CD4-positive, alpha-beta T cell treated with Interleukin-4 for 1 hour (primary cell): ENCODE results near the gene PI16.

Source experiments
- DNase-seq, 2 donors: peaks; one replicate each; pipeline ENCODE4 v3.0.0-alpha.2; 2020 to 2022

The PI16 gene

DNA sequence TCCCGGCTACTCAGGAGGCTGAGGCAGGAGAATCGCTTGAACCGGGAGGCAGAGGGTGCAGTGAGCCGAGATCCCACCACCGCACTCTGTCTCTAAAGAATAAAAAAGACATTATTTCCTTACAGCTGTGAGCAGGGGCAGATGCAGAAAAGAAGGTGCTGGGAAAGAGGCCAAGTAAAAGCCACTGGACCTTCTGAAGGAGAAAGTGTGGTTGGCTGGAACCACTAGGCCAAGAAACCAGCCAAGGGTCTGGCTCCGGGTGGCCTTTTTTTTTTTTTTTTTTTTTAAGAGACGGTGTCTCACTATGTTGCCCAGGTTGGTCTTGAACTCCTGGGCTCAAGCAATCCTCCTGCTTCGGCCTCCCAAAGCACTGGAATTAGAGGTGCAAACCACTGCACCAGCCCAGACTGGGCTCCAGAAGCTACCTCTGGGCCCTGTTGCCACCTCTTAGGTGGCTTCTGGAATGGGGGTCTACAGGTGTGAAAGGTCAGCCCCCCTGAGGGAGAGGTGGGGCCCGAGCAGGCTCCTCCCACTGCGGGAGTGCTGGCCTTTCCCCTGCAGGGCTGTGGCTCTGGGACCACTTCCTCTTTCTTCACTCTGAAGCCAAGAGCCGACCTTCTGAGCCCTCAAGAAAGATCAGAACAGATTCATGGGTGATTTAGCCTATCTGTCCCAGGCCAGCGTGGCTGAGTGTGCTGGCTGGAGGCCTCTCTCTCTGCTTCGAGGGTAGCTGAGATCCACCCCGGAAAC lies 50.7 kb downstream of the PI16 start, which contains the start of gene FGD2:
FGD2 (plus strand) TSS at position 595 of the 750 bp plus-strand sequence. CDS start 163 bp downstream, outside the sequence.
- peak; percentile 17 to 74 for DNase-seq

DNA sequence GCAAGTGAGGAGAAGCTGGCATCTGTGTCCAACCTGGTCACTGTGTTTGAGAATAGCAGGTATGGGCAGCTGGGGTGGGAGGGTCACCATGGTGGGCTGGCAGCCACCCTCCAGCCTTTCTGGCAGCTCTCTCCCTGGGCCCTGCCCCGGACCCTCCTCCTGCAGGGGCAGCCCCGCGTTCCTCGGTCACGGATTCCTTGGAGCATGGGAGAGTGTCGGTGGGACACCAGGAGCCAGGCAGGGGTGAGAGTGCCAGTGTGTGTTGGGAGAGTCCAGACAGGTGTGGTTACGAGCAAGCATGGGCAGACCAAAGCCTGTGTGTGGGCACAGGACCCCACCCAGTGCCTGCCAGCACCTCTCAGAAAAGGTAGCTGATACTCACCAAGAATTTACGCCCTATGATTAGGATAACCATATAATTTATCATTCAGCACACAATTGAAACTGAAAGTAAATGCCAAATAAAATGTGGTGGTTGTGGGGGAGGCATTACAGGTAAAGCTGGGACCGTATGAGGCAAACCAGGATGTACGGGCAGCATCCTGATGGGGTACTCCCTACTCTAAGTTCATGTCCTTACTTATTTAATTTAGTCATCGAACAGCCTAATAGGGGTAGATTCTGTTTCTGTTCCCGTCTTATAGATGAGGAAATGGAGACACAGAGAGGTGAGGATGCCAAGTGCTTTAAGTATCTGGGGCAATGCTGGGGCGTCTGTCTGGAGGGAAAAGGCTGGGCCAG lies 51.5 kb downstream of the PI16 start:
- peak in 1 of 2 donors; percentile 34 for DNase-seq

DNA sequence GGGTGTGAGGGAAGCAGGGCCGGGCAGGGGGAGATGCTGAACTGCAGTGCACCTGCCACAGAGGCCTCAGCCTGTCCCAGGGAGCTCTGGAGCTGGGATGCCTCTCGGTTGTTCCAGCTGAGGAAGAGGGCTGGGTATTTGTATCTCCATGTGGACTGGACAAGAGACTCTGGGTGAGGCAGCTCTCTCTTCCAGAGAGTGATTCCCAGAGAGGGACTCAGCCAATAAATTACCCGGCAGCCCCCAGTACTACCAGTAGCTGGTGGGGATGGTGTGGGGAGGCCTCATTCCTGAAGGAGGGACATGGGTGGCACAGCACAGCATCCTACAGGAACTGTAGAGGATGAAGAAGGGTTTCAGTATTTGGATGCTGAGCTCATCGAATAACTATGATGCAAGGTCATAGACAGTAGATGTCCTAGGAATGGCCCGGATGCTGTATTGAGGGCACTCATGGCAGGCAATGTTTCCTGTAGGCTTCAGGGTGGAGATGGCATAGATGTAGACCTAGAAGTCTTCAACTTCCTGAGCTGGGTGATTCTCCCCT lies 52.3 kb downstream of the PI16 start:
- DNase-seq: no peak

DNA sequence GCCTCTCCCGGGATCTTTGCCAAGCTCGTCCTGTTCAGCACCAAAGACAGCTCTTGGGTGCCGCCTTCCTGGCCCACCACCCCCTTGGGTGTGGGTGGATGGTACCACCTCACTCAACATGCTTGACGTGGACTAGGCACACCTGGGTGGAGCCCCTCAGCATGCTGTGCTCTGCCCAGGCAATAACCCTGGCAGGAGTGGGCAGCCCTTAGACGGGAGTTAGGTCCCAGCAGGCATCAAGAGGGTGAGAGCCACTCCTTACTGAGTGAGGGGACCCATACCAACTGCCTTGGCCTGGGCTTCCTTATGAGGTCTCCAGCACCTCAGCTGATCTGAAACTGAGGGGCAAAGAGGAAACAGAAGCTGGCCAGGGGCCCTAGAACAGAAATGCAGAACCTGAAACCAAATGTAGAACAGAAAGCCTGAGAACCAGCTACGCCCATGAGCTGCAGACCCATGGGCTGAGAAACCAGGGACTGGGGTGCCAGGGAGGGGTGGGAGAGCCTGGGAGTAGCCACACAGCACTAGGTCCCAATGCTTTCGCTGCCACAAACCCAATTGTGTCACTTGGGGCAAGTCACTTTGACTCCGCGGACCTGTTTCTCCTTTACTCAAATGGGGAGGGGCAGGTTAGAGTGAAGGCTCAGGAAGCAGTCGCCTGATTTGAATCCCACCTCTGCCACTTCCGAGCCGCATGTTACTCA lies 53.0 kb downstream of the PI16 start:
- DNase-seq: peak; percentile 16 to 59

DNA sequence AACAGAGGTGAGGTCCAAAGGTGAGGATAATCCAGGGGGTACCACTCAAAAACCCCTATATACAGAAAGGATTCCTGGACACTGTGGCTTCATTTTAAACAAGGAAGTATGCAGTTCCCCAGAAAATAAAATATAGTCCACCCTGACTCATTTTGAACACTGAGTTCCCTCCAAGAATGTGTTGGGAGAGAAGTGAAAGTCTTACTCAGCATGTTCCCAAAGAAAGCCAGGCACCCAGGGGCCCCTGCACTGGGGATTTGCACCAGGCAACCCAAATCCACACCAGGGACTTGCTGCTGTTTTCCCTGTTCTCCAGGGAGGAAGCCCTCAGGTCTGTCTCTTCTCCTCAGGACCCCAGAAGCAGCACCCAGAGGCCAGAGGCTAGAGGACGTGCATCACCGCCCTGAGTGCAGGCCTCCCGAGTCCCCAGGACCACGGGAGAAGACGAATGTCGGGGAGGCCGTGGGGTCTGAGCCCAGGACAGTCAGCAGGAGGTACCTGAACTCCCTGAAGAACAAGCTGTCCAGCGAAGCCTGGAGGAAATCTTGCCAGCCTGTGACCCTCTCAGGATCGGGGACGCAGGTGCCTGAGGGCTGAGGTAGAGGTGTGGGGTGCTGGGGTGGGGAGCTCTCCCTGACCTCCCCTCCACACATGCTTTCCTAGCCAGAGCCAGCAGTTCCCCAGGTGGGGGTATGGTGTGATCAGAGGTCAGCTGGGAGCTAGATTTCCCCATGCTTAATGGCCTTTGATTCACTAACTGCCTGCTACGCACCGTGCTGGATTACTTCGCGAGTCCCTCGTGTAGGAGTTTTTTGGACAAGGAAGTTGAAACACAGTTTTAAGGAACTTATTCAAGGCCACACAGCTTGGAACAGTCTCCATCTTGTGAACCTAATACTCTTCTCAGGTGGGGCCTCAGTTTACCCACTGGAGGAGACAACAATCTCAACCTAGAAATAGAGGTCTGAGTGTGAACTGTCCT lies 54.2 kb downstream of the PI16 start:
- no peak for DNase-seq

DNA sequence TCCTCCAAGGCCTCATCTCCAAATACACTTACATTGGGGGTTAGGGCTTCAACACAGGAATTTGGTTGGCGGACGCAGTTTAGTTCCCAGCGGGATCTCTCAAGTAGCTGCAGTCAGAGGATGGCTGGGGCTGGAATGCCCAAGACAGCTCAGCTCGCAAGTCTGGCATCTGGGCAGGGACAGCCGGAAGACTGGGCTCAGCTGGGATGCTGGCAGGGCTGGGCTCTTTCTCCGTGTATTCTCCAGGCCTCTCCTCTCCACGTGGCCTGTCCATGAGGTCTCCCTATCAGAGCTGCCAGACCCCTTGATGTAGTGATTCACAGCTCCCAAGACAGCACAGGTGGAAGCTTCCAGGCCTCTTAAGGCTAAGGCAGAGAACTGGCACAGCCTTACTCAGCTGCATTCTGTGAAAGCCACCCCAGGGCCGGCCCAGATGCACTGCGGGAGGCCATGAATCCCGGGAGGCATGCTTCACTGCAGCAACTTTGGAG lies 55.9 kb downstream of the PI16 start:
- no peak for DNase-seq

DNA sequence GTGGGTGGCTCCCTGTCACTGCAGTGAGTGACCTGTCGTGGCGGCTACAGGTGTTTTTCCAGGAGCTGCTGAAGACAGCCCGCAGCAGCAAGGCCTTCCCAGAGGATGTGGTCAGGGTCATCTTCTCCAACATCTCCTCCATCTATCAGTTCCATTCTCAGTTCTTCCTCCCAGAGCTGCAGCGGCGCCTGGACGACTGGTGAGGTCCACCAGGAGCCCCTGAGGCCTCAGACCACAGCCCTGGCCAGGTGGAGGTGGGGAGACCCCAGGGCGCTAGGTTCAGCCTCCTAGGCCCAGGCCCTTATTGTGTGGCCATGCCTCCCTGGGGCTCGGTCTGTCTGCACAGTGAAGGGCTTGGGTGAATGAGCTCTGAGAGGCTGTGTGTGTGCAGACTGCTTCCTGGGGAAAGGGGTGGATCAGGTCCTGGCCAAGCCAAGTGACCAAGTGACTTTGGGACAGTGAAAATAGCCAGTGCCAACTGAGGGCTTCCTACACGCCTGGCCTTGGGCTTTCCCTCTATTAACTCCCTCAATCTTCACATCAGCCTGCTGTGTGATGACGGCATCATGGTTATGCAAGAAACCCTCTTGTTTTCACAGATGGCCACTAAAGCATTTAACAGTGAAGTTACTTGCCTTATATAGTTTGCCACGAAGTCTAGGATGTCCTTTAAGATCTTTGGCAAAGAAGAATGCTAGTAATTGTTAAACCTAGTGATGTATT lies 57.3 kb downstream of the PI16 start:
- no peak for DNase-seq

DNA sequence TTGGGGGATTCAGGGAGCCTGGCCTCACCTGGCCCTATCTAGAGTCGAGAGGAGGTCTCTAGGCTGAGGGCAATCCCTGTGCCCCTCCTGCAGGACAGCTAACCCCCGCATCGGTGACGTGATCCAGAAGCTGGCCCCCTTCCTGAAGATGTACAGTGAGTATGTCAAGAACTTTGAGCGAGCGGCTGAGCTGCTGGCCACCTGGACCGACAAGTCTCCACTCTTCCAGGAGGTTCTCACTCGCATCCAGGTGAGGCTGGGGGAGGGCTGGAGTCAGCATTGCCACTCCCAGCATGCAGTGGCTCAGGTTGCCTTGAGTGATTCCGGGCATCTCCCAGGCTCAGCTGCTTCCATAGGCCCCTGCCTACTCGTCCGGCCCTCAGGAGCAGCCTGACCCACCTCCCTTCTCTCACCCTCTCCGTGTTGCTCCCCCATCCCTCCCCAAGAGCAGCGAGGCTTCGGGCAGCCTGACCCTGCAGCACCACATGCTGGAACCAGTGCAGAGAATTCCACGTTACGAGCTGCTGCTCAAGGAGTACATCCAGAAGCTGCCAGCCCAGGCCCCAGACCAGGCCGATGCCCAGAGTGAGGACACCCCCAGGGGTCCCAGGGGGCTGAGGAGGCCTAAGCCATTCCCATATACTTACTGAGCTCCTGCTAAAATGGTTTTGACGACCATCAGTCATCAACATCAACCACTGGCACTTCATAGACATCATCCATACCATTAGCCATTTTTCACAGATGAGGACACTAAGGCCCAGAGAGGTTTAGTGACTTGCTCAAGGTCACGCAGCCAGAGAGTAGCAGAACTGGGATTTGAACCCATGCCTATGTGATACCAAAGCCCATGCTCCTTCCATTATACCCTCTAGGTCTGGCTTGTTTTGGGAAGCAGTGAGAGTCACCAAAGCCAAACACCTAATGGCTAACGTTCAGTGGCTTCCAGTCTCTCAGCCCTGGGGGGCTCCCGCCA lies 59.3 kb downstream of the PI16 start:
- no peak for DNase-seq
